Measurements from ENCODE around the gene RBM6.

DNA sequence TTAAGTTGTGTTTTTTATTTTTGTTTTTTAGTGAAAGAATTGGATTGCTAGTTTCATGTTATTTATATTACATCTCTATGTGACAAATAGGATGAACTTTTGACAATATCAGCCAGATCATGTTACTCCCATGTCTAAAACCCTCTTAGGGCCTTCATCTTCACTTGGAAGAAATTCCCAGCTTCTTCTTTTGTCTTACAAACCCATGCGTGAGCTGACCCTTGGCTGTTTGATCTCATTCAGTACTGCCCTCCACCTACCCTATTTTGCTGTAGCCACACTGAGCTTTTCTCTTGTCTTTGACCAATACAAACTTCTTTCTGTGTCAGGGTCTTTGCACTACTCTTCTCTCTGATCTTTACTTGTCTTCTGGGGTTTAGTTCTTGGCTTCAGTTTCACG lies 37.0 kb downstream of the RBM6 start:
- TF ChIP-seq ERF (CRISPR knock-in tag; IDR thresholded peaks at IDR 0.05) = no peak
- TF ChIP-seq ZNF3 (CRISPR knock-in tag; IDR thresholded peaks at IDR 0.05) = no peak
